BLaER1 (cell line): ENCODE results near the gene FBXW4.

ENCODE experiments used
- H3K27ac ChIP-seq: shearing (Covaris generic); formaldehyde crosslinking; 2 replicates; pipeline ENCODE4 v1.8.1; 2022
- H3K27me3 ChIP-seq: shearing (Covaris generic); formaldehyde crosslinking; 2 replicates; pipeline ENCODE4 v1.8.1; 2022
- H3K36me3 ChIP-seq: shearing (Covaris generic); formaldehyde crosslinking; 2 replicates; pipeline ENCODE4 v1.8.1; 2022
- H3K4me1 ChIP-seq: shearing (Covaris generic); formaldehyde crosslinking; 2 replicates; pipeline ENCODE4 v1.8.1; 2022
- H3K4me2 ChIP-seq: shearing (Covaris generic); formaldehyde crosslinking; 2 replicates; pipeline ENCODE4 v1.8.1; 2022
- H3K4me3 ChIP-seq: shearing (Covaris generic); formaldehyde crosslinking; 2 replicates; pipeline ENCODE4 v1.8.1; 2022
- H3K9ac ChIP-seq: shearing (Covaris generic); formaldehyde crosslinking; 2 replicates; pipeline ENCODE4 v1.8.1; 2022
- H3K9me3 ChIP-seq: shearing (Covaris generic); formaldehyde crosslinking; 2 replicates; pipeline ENCODE4 v1.8.1; 2022
- H4K20me1 ChIP-seq: shearing (Covaris generic); formaldehyde crosslinking; 2 replicates; pipeline ENCODE4 v1.8.1; 2022
- Cebpa-rat ChIP-seq: shearing (Covaris generic); IDR thresholded peaks from 2 replicates; pipeline ENCODE4 v1.8.1; 2022

The FBXW4 gene

GRCh38 chr10:101720606-101721230, 25.7 kb upstream of the FBXW4 start:
- Histone ChIP-seq H3K9ac (no peak overlapping the region), H3K4me2 (no peak overlapping the region), H3K27ac (no peak overlapping the region)

GRCh38 chr10:101718690-101719275, 23.8 kb upstream of the FBXW4 start:
- Histone ChIP-seq H3K9ac (no peak overlapping the region), H3K9me3 (no peaks in the 10 kb centered on the region), H3K4me2 (no peak overlapping the region), H3K27me3 (no peaks in the 10 kb centered on the region), H4K20me1 (no peaks in the 10 kb centered on the region), H3K4me1 (no peaks in the 10 kb centered on the region), H3K4me3 (no peak overlapping the region), H3K36me3 (no peaks in the 10 kb centered on the region), H3K27ac (no peak overlapping the region)
- no peak for TF ChIP-seq Cebpa-rat

More at GRCh38 chr10:101720606-101721230, 25.7 kb upstream of the FBXW4 start:
- no peaks in the 10 kb centered on the region for H3K36me3 ChIP-seq
- no peaks in the 10 kb centered on the region for H3K9me3 ChIP-seq
- no peaks in the 10 kb centered on the region for H3K27me3 ChIP-seq
- TF ChIP-seq Cebpa-rat = no peak
- H4K20me1 ChIP-seq = no peaks in the 10 kb centered on the region
- peaks cover 11% of the 10 kb centered on the region for H3K4me1 ChIP-seq
- no peak overlapping the region for H3K4me3 ChIP-seq

DNA sequence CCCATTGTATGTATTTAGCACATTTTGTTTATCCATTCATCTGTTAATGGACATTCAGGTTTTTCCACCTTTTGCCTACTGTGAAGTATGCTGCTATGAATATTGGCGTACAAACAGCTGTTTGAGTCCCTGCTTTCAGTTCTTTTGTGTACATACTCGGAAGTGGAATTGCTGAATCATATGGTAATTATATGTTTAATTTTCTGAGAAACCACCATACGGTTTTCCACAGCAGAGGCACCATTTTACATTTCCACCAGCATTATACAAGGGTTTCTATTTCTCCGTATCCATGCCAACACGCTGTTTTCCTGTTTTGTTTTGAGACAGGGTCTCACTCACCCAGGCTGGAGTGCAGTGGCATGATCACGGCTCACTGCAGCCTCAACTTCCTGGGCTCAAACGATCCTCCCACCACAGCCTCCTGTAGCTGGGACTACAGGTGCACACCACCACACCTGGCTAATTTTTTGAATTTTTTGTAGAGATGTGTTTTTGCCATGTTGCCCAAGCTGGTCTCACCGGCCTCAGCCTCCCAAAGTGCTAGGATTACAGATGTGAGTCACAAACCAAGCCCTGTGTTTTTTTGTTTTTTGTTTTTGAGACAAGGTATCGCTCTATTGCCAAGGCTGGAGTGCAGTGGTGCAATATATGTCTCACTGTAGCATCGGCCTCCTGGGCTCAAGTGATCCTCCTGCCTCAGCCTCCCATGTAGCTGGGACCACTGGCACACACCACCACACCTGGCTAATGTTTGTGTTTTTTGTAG, 22.1 kb upstream of the FBXW4 start:
- H3K9ac ChIP-seq = no peak overlapping the region
- no peak for TF ChIP-seq Cebpa-rat
- no peaks in the 10 kb centered on the region for H4K20me1 ChIP-seq
- H3K27me3 ChIP-seq = no peaks in the 10 kb centered on the region
- H3K36me3 ChIP-seq = no peaks in the 10 kb centered on the region
- no peak overlapping the region for H3K27ac ChIP-seq
- no peak overlapping the region for H3K4me2 ChIP-seq
- no peaks in the 10 kb centered on the region for H3K4me1 ChIP-seq
- no peaks in the 10 kb centered on the region for H3K9me3 ChIP-seq
- no peak overlapping the region for H3K4me3 ChIP-seq

DNA sequence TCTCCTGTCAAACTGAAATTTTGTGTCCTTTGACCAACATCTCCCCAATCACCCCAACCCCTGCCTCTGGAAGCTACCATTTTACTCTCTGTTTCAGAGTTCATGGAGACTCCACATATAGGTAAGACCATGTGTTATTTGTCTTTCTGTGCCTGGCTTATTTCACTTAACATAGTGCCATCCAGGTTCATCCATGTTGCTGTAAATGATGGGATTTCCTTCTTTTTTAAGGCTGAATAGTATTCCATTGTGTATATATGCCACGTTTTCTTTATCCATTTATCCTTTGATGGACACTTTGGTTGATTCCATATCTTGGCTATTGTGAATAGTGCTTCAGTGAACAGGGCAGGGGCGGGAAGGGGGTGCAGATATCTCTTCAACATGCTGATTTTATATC, 18.0 kb upstream of the FBXW4 start:
- Histone ChIP-seq H3K4me3 (no peak overlapping the region), H3K36me3 (no peaks in the 10 kb centered on the region), H3K9ac (no peak overlapping the region), H3K4me2 (no peak overlapping the region), H3K27ac (no peak overlapping the region), H3K27me3 (no peaks in the 10 kb centered on the region), H4K20me1 (no peaks in the 10 kb centered on the region), H3K4me1 (no peaks in the 10 kb centered on the region), H3K9me3 (no peaks in the 10 kb centered on the region)
- TF ChIP-seq Cebpa-rat = no peak

GRCh38 chr10:101710793-101711192, 15.8 kb upstream of the FBXW4 start:
- H3K27me3 ChIP-seq = no peaks in the 10 kb centered on the region
- no peaks in the 10 kb centered on the region for H3K9me3 ChIP-seq
- no peak overlapping the region for H3K27ac ChIP-seq
- no peaks in the 10 kb centered on the region for H3K4me1 ChIP-seq
- no peak overlapping the region for H3K9ac ChIP-seq
- TF ChIP-seq Cebpa-rat = no peak
- no peaks in the 10 kb centered on the region for H4K20me1 ChIP-seq
- H3K4me2 ChIP-seq = no peak overlapping the region
- no peaks in the 10 kb centered on the region for H3K36me3 ChIP-seq
- H3K4me3 ChIP-seq = no peak overlapping the region

- no peak overlapping the region for H3K4me3 ChIP-seq
- no peaks in the 10 kb centered on the region for H3K36me3 ChIP-seq
- H4K20me1 ChIP-seq = no peaks in the 10 kb centered on the region
- no peaks in the 10 kb centered on the region for H3K9me3 ChIP-seq
- no peak overlapping the region for H3K9ac ChIP-seq
- no peak for TF ChIP-seq Cebpa-rat
- H3K4me1 ChIP-seq = no peaks in the 10 kb centered on the region
- H3K27me3 ChIP-seq = no peaks in the 10 kb centered on the region
- no peak overlapping the region for H3K4me2 ChIP-seq
- no peak overlapping the region for H3K27ac ChIP-seq
These were observed 15.2 kb upstream of the FBXW4 start for GRCh38 chr10:101710059-101710695.

DNA sequence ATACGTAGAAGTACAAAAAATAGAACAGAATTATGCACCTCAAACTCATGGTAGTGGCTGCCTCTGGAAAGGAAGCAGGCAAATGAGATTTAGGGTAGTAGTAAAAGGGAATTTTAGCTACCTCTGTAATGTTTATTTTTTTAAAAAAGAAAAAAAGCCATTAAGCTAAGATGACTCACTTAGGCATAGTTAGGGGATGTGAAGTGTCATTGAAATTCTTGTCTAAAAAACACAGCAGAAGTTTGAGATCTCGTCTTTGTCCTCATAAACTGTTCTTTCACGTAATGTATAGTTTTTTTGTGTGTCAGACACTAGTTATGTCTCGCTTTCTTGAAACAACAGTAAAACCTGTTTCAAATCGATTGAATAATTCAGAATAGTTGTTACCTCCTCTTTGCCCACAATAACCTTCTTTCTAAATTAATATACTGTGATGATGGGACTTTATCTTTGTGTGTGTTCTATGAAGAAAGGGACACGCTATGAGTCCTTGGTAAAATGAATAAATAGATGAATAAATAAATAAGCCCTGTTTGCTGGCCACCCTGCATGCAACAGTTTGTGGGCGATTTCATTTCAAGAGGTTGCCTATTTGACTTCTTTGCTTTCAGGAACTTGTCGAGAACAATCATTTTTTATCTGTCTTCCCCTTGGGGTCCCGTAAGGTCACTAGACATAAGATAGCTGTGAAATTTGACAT, 14.5 kb upstream of the FBXW4 start:
- Histone ChIP-seq H3K27ac (no peak overlapping the region), H3K4me2 (no peak overlapping the region), H4K20me1 (no peaks in the 10 kb centered on the region), H3K9me3 (no peaks in the 10 kb centered on the region), H3K9ac (no peak overlapping the region), H3K27me3 (no peaks in the 10 kb centered on the region), H3K4me1 (no peaks in the 10 kb centered on the region), H3K36me3 (no peaks in the 10 kb centered on the region), H3K4me3 (no peak overlapping the region)
- no peak for TF ChIP-seq Cebpa-rat

DNA sequence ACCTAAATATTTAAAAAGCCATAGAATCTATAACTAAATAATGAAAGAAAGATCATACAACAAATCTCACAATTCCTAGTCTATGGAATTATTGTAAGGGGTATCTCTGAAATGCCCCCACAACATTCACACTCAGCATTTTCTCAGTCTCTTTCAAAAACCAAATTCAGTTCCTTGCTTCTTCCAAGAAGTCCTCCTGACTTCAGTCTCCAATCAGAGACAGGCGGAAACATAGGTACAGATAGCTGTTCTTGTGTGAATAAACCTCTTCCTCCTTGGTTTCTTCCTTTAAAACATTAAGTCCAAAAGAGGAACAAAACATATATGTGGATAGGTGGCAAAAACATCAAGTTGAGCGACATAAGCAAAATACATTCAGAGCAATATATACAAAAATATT, 13.9 kb upstream of the FBXW4 start:
- Histone ChIP-seq H3K4me1 (no peaks in the 10 kb centered on the region), H3K36me3 (no peaks in the 10 kb centered on the region), H3K4me3 (no peak overlapping the region), H3K27ac (no peak overlapping the region), H3K9ac (no peak overlapping the region), H3K27me3 (no peaks in the 10 kb centered on the region), H3K9me3 (no peaks in the 10 kb centered on the region), H4K20me1 (no peaks in the 10 kb centered on the region), H3K4me2 (no peak overlapping the region)
- TF ChIP-seq Cebpa-rat = no peak

DNA sequence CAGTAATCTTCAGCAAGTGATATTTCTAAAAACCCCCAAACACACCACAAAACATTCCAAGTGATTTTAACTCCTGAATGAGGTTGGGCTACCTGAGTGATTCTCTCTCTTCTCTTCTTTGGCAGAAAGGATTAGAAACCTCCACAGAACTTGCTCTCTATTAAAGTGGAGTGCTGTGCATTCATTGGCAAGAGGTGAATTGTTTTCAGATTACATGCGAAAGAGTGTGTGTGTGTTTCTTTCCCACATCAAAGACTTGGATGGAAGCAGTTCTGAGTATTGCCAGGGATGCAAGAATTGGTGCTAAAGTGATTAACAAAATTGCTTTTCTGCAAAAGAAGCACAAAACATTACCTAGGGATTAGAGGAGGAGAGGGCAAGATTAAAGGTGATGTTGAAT, 13.1 kb upstream of the FBXW4 start:
- H3K4me2 ChIP-seq = no peak overlapping the region
- H3K36me3 ChIP-seq = no peaks in the 10 kb centered on the region
- H3K4me3 ChIP-seq = no peak overlapping the region
- no peaks in the 10 kb centered on the region for H4K20me1 ChIP-seq
- no peaks in the 10 kb centered on the region for H3K27me3 ChIP-seq
- no peaks in the 10 kb centered on the region for H3K9me3 ChIP-seq
- no peak for TF ChIP-seq Cebpa-rat
- no peaks in the 10 kb centered on the region for H3K4me1 ChIP-seq
- H3K27ac ChIP-seq = no peak overlapping the region
- no peak overlapping the region for H3K9ac ChIP-seq
